ENCODE measurements around the gene PIM1.

GRCh38 chr6:37134396-37135191 is 35.4 kb upstream of the PIM1 start:
- TF ChIP-seq POLR2AphosphoS5 (IDR thresholded peaks at IDR 0.05; ENCODE audit: borderline replicate concordance, low read depth, low read length) = no peak
- no peak for TF ChIP-seq EZH2 (IDR thresholded peaks at IDR 0.05)
- no peak for TF ChIP-seq FOXP2 (optimal IDR thresholded peaks at IDR 0.05; ENCODE audit: control extremely low read depth, extremely low read length, insufficient read depth)
